ENCODE data around the gene CA14.
"Not testable (repeated sequence)": the region's sequence is repeated elsewhere in the genome, so short reads cannot be mapped to it uniquely, and the experiment has no call there.

CA14 gene

GRCh38 chr1:150257624-150258585 lies at the start of gene CA14:
Gene CA14 (plus strand): TSS chr1:150257774. CDS start chr1:150258129, 355 bp downstream.
- DNase-seq (ENCODE audit: low read depth), result no peak

- DNase-seq (ENCODE audit: low read depth), result not testable (repeated sequence)
Measured at GRCh38 chr1:150208460-150208859, 49.1 kb upstream of the CA14 start.

DNA sequence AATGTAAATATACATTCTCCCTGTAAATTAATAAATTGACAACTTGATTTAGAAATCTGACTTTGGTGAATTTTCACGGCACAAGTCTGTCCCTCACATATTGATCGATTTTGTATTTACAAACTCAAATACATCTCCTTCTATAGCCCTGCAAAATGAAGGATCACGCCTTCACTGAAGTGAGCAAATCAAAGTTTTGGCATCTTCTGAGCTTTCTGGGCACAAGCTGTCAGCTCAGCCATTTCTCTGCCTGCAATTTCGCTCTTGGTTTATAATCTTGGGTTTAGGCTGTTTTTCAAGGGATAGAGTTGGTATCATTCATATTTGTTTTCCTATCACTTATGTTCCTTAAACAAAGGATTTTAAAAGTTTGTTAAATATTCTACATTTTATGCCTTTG lies 47.5 kb upstream of the CA14 start:
- no peak for DNase-seq (ENCODE audit: low read depth)

- no peak for DNase-seq (ENCODE audit: low read depth)
Measured at GRCh38 chr1:150210706-150211105, 46.9 kb upstream of the CA14 start.

DNA sequence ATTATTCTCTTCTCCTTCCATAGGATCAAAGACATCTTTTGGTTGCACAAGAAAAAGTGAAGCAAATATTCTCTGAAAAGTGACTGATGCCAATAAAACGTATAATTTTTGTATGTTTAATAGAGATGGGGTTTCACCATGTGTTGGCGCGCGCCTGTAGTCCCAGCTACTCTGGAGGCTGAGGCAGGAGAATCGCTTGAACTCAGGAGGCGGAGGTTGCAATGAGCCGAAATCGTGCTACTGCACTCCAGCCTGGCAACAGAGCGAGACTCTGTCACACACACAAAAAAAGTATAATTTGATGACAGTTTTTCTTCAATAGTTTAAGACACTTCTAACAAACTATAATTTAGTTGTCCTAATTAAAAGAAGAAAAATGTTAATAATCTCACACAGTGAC lies 45.5 kb upstream of the CA14 start:
- DNase-seq (ENCODE audit: low read depth), result no peak

GRCh38 chr1:150213170-150214098 lies 44.1 kb upstream of the CA14 start:
- DNase-seq (ENCODE audit: low read depth), result peak; percentile 84

DNA sequence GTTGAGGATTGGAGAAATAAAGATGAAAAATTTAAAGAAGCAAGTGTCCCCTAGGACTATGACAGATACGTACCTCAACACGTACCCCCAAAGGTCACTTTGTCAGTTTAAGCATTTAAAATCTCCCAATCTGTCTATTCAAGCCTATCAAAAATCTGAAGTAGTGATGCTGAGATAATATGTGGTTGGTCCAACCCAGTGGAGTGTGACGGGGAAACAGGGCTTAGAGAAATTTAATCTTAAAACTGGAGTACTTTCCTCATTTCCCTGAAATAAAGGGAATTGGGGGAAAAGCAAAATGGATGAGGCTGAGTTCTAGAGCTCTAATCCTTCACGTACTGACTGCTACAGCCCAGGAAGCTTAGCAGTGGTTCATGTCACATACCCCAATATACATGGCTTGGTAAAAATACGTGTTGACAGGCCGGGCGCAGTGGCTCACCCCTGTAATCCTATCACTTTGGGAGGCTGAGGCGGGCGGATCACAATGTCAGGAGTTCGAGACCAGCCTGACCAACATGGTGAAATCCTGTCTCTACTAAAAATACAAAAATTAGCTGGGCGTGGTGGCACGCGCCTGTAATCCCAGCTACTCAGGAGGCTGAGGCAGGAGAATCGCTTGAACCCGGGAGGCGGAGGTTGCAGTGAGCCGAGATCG lies 43.3 kb upstream of the CA14 start:
- DNase-seq (ENCODE audit: low read depth), result not testable (repeated sequence)

DNA sequence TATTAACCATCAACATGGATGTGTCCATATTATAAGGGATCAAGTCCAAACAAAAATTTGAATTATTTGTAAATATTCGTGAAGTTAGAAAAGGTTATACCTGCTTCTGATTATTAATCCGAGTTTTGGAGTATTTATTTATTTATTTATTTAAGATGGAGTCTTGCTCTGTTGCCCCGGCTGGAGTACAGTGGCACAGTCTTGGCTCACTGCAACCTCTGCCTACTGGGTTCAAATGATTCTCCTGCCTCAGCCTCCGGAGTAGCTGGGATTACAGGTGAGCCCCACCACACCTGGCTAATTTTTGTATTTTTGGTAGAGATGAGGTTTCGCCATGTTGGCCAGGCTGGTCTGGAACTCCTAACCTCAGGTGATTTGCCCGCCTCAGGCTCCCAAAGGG lies 41.7 kb upstream of the CA14 start:
- not testable (repeated sequence) for DNase-seq (ENCODE audit: low read depth)

- DNase-seq (ENCODE audit: low read depth), result no peak
Measured at GRCh38 chr1:150221552-150221951, 36.0 kb upstream of the CA14 start.

DNA sequence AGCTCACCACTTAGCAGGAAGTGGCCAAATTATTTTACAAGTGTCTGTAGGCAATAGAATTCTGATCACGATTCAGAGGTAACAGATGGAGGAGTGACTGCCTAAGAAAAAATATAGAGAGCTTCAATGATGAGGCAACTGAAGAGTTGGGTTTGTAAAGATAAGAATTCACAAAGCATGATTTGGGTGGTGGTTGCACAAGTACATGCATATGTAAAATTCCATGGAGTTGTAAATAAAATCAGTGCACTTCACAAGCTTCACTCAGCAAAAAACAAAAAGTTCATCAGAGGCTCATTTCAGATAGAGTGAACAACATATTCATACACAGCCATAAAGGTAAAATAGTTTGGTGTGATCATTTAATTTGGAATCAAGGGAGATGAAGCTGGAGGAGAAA lies 32.6 kb upstream of the CA14 start:
- DNase-seq (ENCODE audit: low read depth), result no peak

- DNase-seq (ENCODE audit: low read depth), result no peak
Measured at GRCh38 chr1:150225546-150225945, 32.0 kb upstream of the CA14 start.

DNA sequence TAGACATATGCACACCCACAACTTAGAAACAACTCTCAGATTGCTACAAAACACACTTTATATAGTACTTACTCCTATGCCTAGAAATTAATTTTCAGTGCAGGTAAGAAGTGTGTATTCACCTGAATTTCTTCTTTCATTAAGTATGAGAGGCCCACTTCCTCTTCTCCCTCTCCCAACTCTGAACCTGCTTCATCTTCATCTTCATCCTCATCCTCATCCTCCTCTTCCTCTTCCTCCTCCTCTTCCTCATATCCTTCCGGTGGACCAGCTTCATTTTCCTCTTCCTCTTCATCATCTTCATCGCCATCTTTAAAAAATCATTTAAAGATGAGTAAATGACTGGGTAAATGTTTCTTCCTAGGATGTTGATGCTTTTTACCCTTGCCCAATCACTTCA lies 31.1 kb upstream of the CA14 start:
- DNase-seq (ENCODE audit: low read depth), result no peak

DNA sequence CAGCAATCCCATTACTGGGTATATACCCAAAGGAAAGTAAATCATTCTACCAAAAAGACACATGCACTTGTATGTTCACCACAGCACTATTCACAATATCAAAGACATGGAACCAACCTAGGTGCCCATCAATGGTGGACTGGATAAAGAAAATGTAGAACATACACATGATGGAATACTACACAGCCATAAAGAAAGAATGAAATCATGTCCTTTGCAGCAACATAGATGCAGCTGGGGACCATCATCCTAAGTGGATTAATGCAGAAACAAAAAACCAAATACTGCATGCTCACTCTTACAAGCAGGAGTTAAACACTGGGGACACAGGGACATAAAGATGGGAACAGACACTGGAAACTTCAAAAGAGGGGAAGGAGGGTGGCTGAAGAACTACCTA lies 30.3 kb upstream of the CA14 start:
- DNase-seq (ENCODE audit: low read depth), result no peak

GRCh38 chr1:150228246-150228645 lies 29.3 kb upstream of the CA14 start:
- not testable (repeated sequence) for DNase-seq (ENCODE audit: low read depth)

- not testable (repeated sequence) for DNase-seq (ENCODE audit: low read depth)
Measured at GRCh38 chr1:150232921-150233320, 24.7 kb upstream of the CA14 start.

DNA sequence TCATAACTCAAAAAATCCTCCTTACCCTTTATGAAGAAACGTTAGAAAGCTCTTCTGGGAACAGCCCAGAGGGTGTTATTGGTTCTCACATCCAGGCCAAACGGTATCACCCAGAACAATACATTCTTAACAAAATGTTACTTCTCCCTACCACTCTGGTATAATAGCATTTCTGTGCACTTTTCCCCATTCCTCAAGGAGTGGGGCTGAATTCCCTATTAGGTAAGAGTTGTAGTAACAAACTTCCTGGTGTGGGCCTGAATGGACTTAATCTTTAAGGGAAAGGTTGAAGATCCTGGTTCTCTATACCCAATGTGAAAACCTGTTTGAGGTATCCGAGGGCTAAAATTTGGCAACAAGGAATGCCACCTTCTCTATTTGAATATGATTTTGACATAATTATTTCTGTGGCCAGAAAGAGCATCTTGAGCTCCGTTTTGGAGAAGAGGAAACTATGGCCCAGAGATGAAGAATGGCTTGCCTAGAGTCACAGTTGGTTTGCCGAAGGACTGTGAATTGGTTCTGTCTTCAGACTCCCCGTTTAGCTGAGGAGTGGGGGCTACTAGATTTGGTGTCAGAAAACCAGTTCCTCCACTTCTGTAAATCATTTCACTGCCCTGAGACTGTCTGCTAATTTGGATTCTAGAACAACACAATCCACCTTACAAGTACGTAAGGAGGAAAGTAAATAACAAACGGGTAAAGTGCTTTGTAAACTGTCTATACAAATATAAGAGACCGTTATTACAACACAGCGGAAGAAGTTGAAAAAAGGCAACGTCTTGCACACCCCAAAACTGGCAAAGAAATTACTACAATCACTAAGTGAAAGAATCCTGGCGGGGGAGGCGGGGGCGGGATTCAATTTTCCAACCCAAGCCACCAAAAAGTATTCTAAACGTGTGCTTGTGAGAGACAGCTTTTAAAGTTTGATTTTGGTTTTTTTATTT lies 23.9 kb upstream of the CA14 start:
- DNase-seq (ENCODE audit: low read depth), result peak; percentile 50

DNA sequence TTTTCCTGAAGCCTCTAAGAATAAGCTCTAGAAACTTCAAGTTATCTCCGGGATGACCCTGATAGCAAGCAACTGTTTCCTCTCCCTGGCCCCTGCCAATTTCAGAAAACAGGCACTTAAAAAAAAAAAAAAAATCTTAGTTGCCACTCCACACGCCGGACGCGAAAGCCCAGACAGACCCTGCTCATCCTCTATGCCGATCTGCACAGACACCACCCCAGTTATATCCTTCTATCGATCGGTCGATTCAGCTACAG lies 23.3 kb upstream of the CA14 start:
- no peak for DNase-seq (ENCODE audit: low read depth)

- peak; percentile 88 for DNase-seq (ENCODE audit: low read depth)
Measured at GRCh38 chr1:150234566-150235293, 22.8 kb upstream of the CA14 start.

- DNase-seq (ENCODE audit: low read depth), result peak; percentile 10
Measured at GRCh38 chr1:150235294-150235851, 22.2 kb upstream of the CA14 start.

Data from activated T-helper 9 cell treated with anti-CD3 and anti-CD28 coated beads, Interleukin-2, amount 50 U/mL, for 16 hours (primary cell).